NCI-H510A treated with DMSO at 0.1 percent for 48 hours (cell line): ENCODE data around the gene SLC7A10.
"Not testable (repeated sequence)": the region's sequence is repeated elsewhere in the genome, so short reads cannot be mapped to it uniquely, and the experiment has no call there.

ENCODE experiments used
- DNase-seq: peaks from one replicate; lab custom pipeline; 2025; lab: John Stamatoyannopoulos, UW

SLC7A10 gene

GRCh38 chr19:33236696-33237390 is 11.2 kb upstream of the SLC7A10 start:
- DNase-seq, result no peak

- DNase-seq, result no peak
Observed at GRCh38 chr19:33235996-33236350, 10.3 kb upstream of the SLC7A10 start.

- DNase-seq, result peak; percentile 67
Observed at GRCh38 chr19:33235269-33235995, 9.8 kb upstream of the SLC7A10 start.

- DNase-seq, result no peak
Observed at GRCh38 chr19:33234736-33235135, 9.1 kb upstream of the SLC7A10 start.

GRCh38 chr19:33234092-33234491 is 8.4 kb upstream of the SLC7A10 start:
- DNase-seq, result no peak

- no peak for DNase-seq
Observed at GRCh38 chr19:33233056-33233873, 7.6 kb upstream of the SLC7A10 start.

GRCh38 chr19:33232656-33233055 is 7.0 kb upstream of the SLC7A10 start:
- DNase-seq, result no peak

GRCh38 chr19:33231511-33231910 is 5.9 kb upstream of the SLC7A10 start:
- no peak for DNase-seq

- no peak for DNase-seq
Observed at GRCh38 chr19:33229962-33230361, 4.3 kb upstream of the SLC7A10 start.

- no peak for DNase-seq
Observed at GRCh38 chr19:33227870-33228599, 2.4 kb upstream of the SLC7A10 start.

GRCh38 chr19:33227242-33227650 is 1.6 kb upstream of the SLC7A10 start:
- no peak for DNase-seq

- DNase-seq, result no peak
Observed at GRCh38 chr19:33226550-33227241, 1.0 kb upstream of the SLC7A10 start.

GRCh38 chr19:33224694-33225457 is 774 bp downstream of the SLC7A10 start:
- DNase-seq, result no peak

- not testable (repeated sequence) for DNase-seq
Observed at GRCh38 chr19:33222255-33222654, 3.4 kb downstream of the SLC7A10 start.

GRCh38 chr19:33221638-33222037 is 4.0 kb downstream of the SLC7A10 start:
- no peak for DNase-seq

- no peak for DNase-seq
Observed at GRCh38 chr19:33220735-33221134, 4.9 kb downstream of the SLC7A10 start.

- DNase-seq, result no peak
Observed at GRCh38 chr19:33220115-33220514, 5.5 kb downstream of the SLC7A10 start.

- DNase-seq, result no peak
Observed at GRCh38 chr19:33219261-33219815, 6.3 kb downstream of the SLC7A10 start.

GRCh38 chr19:33217881-33218280 is 7.8 kb downstream of the SLC7A10 start:
- DNase-seq, result no peak

- no peak for DNase-seq
Observed at GRCh38 chr19:33216198-33216830, 9.3 kb downstream of the SLC7A10 start.
